ENCODE measurements around the gene EME1. TPM values are rescaled to one million over a fixed set of nuclear protein-coding genes. Genes with fewer than 3 reads are reported as not detected.
A peak's percentile ranks its signal among the peaks of the same experiment; 100 is the strongest.

EME1 gene
- total RNA-seq, 1 experiment from 2014 or later = 20.0 TPM

DNA sequence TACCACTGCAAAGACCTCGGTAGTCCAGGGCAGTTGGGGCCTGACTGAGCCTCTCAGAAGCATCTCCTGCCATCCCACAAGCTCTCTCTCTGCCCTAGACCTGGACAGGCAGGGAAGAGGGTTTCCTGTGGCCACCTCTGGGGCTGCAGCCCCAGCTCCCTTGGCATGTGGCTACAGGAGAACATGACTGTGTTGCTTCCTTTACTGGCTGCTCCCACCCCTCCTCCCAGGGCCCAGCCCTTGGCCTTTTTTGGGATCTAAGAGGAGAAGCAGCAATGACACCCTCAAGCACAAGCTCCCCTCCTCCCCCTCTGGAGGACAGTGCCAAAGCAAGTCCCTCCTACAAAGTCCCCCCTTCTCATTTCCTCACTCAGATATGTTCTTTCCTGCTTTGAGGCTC, 5.6 kb upstream of the EME1 start:
- H3K4me2 ChIP-seq (ENCODE audit: low read length) = no peak overlapping the region
- no peak overlapping the region for H2AFZ ChIP-seq (ENCODE audit: low read length)
- H3K36me3 ChIP-seq (ENCODE audit: low read depth, low read length) = peaks cover 44% of the 10 kb centered on the region
- H3K27ac ChIP-seq (ENCODE audit: low read length) = no peak overlapping the region
- H3K9me2 ChIP-seq (replicated peaks; ENCODE audit: low read length) = no peaks in the 10 kb centered on the region
- no peak overlapping the region for H3K9ac ChIP-seq (ENCODE audit: low read length)
- H3K4me3 ChIP-seq (ENCODE audit: low read length) = no peak overlapping the region
- peaks cover 6% of the 10 kb centered on the region for H3K4me1 ChIP-seq (ENCODE audit: insufficient read depth, low read length)
- ChIA-PET CTCF (no interaction called here), POLR2A (ENCODE audit: unreplicated experiment) (no interaction called here)
- intact Hi-C loops (cut with micrococcal nuclease) = no loop called here
- no peak for DNase-seq
- no peaks in the 10 kb centered on the region for H3K27me3 ChIP-seq (ENCODE audit: low read length)
- H3F3A ChIP-seq (ENCODE audit: low read length, unreplicated experiment) = peaks cover 3% of the 10 kb centered on the region
- no peak for ATAC-seq
- TF ChIP-seq, protein P1, sequence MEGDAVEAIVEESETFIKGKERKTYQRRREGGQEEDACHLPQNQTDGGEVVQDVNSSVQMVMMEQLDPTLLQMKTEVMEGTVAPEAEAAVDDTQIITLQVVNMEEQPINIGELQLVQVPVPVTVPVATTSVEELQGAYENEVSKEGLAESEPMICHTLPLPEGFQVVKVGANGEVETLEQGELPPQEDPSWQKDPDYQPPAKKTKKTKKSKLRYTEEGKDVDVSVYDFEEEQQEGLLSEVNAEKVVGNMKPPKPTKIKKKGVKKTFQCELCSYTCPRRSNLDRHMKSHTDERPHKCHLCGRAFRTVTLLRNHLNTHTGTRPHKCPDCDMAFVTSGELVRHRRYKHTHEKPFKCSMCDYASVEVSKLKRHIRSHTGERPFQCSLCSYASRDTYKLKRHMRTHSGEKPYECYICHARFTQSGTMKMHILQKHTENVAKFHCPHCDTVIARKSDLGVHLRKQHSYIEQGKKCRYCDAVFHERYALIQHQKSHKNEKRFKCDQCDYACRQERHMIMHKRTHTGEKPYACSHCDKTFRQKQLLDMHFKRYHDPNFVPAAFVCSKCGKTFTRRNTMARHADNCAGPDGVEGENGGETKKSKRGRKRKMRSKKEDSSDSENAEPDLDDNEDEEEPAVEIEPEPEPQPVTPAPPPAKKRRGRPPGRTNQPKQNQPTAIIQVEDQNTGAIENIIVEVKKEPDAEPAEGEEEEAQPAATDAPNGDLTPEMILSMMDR (conservative IDR thresholded peaks at IDR 0.05; ENCODE audit: low read depth, low read length) = no peak
- TF ChIP-seq EZH2phosphoT487 (IDR thresholded peaks at IDR 0.05; ENCODE audit: borderline replicate concordance, low read length) (no peak), EZH2 (IDR thresholded peaks at IDR 0.05; ENCODE audit: low read length, unreplicated experiment) (no peak)
- H4K20me1 ChIP-seq (ENCODE audit: low read length) = no peaks in the 10 kb centered on the region
- BruUV-seq (replicated peaks) = no TSS peak
- H3K79me2 ChIP-seq (ENCODE audit: low read length) = peaks cover 25% of the 10 kb centered on the region
- no peaks in the 10 kb centered on the region for H3K9me3 ChIP-seq (ENCODE audit: low read length)

DNA sequence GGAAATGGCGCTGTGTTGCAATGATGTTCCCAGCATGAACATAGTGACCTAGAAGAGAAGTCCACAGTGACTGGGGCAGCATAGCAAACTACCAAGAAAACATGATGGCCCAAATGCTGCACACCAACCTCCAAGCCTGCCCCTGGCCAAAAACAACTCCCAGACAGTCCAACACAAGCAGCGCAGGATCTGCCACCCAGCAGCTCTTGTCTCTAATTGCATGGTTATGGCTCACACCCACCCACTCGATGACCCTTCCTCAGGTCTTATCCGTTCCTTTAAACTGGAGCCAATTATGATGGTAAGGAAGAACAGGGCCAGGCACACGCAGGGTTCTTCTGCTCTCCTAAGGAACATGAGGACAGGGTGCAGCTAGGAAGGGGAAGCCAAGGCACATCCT, 3.0 kb upstream of the EME1 start:
- ChIA-PET CTCF (no interaction called here), POLR2A (ENCODE audit: unreplicated experiment) (no interaction called here)
- peaks cover 40% of the 10 kb centered on the region for H3K79me2 ChIP-seq (ENCODE audit: low read length)
- no peaks in the 10 kb centered on the region for H4K20me1 ChIP-seq (ENCODE audit: low read length)
- H3K4me3 ChIP-seq (ENCODE audit: low read length) = no peak overlapping the region
- H2AFZ ChIP-seq (ENCODE audit: low read length) = no peak overlapping the region
- no peak overlapping the region for H3K27ac ChIP-seq (ENCODE audit: low read length)
- H3K36me3 ChIP-seq (ENCODE audit: low read depth, low read length) = peaks cover 44% of the 10 kb centered on the region
- DNase-seq (no peak), ATAC-seq (no peak)
- H3F3A ChIP-seq (ENCODE audit: low read length, unreplicated experiment) = peaks cover 3% of the 10 kb centered on the region
- H3K4me1 ChIP-seq (ENCODE audit: insufficient read depth, low read length) = peaks cover 14% of the 10 kb centered on the region
- no TSS peak for BruUV-seq (replicated peaks)
- no peak overlapping the region for H3K4me2 ChIP-seq (ENCODE audit: low read length)
- no peaks in the 10 kb centered on the region for H3K27me3 ChIP-seq (ENCODE audit: low read length)
- TF ChIP-seq, protein P1 (conservative IDR thresholded peaks at IDR 0.05; ENCODE audit: low read depth, low read length) = no peak
- no peak for TF ChIP-seq EZH2phosphoT487 (IDR thresholded peaks at IDR 0.05; ENCODE audit: borderline replicate concordance, low read length)
- TF ChIP-seq EZH2 (IDR thresholded peaks at IDR 0.05; ENCODE audit: low read length, unreplicated experiment) = no peak
- no peak overlapping the region for H3K9ac ChIP-seq (ENCODE audit: low read length)
- H3K9me2 ChIP-seq (replicated peaks; ENCODE audit: low read length) = no peaks in the 10 kb centered on the region
- intact Hi-C loops (cut with micrococcal nuclease) = no loop called here
- no peaks in the 10 kb centered on the region for H3K9me3 ChIP-seq (ENCODE audit: low read length)

DNA sequence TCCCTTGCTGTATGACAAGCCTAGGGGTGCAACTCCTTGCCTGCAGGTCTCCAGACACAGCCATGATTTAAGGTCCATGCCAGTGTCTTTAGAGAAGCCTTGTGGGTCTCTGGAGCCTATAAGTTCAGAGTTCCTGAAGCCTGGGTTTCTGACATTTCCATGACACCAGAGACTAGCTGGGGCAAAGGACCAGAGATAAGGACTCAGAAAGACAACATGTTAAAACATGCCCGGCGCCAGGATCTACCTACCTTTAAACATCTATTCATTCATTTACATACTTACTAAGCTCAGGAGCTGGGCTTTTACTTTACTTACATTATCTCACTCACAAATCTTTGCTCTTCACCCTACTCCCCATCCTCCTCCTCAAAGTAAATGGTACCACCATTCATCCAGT, 1.5 kb upstream of the EME1 start:
- H2AFZ ChIP-seq (ENCODE audit: low read length) = no peak overlapping the region
- H3K9me3 ChIP-seq (ENCODE audit: low read length) = no peaks in the 10 kb centered on the region
- POLR2A ChIA-PET (ENCODE audit: unreplicated experiment) = interaction anchor here (0.6 kb wide), 1 partner anchor 19 kb away, joined by 7 read pairs; no protein-coding TSS in a partner anchor
- H3K4me1 ChIP-seq (ENCODE audit: insufficient read depth, low read length) = peaks cover 14% of the 10 kb centered on the region
- CTCF ChIA-PET = interaction anchor here (0.6 kb wide), 1 partner anchor 1011 kb away, joined by 3 read pairs; no protein-coding TSS in a partner anchor
- H3K4me3 ChIP-seq (ENCODE audit: low read length) = peak overlapping the region; percentile 88
- no peak overlapping the region for H3K9ac ChIP-seq (ENCODE audit: low read length)
- intact Hi-C loops (cut with micrococcal nuclease) = no loop called here
- H3K9me2 ChIP-seq (replicated peaks; ENCODE audit: low read length) = no peaks in the 10 kb centered on the region
- H3K27ac ChIP-seq (ENCODE audit: low read length) = no peak overlapping the region
- peak overlapping the region; percentile 90 for H3K4me2 ChIP-seq (ENCODE audit: low read length)
- peaks cover 5% of the 10 kb centered on the region for H3F3A ChIP-seq (ENCODE audit: low read length, unreplicated experiment)
- no peaks in the 10 kb centered on the region for H3K27me3 ChIP-seq (ENCODE audit: low read length)
- ATAC-seq (no peak), DNase-seq (no peak)
- no peak for TF ChIP-seq EZH2 (IDR thresholded peaks at IDR 0.05; ENCODE audit: low read length, unreplicated experiment)
- no peaks in the 10 kb centered on the region for H4K20me1 ChIP-seq (ENCODE audit: low read length)
- no TSS peak for BruUV-seq (replicated peaks)
- peaks cover 40% of the 10 kb centered on the region for H3K79me2 ChIP-seq (ENCODE audit: low read length)
- H3K36me3 ChIP-seq (ENCODE audit: low read depth, low read length) = peaks cover 40% of the 10 kb centered on the region
